ENCODE data around the gene CCIN. TPM values are rescaled to one million over a fixed set of nuclear protein-coding genes. Genes with fewer than 3 reads are reported as not detected.

CCIN gene
- total RNA-seq, 1 donor from 2014 or later, result 1.9 TPM

- Histone ChIP-seq H2AFZ (ENCODE audit: low read depth, low read length) (peak overlapping the region; percentile 63), H3K36me3 (ENCODE audit: insufficient read depth, low read length) (no peaks in the 10 kb centered on the region), H3K9me3 (ENCODE audit: insufficient read depth, low read depth, low read length) (no peaks in the 10 kb centered on the region), H3K27me3 (ENCODE audit: insufficient read depth, low read length) (no peaks in the 10 kb centered on the region), H3K4me3 (ENCODE audit: insufficient read depth, low read depth, low read length) (peak overlapping the region; percentile 58), H3K4me1 (ENCODE audit: insufficient read depth, low read length) (peaks cover 47% of the 10 kb centered on the region), H3K9ac (ENCODE audit: low read length) (peak overlapping the region; percentile 42), H3K79me2 (ENCODE audit: insufficient read depth, low read length) (no peaks in the 10 kb centered on the region), H3K27ac (ENCODE audit: low read depth, low read length) (peak overlapping the region; percentile 23), H4K20me1 (ENCODE audit: insufficient read depth, low read length) (no peaks in the 10 kb centered on the region), H3K4me2 (ENCODE audit: low read length) (peak overlapping the region; percentile 88)
- DNase-seq (ENCODE audit: low read depth) (peak; percentile 59), FAIRE-seq (no peak)
- Mint-ChIP-seq H3K4me1 (ENCODE audit: low read depth, unreplicated experiment) (peaks cover 53% of the 10 kb centered on the region), H3K9me3 (ENCODE audit: unreplicated experiment) (peaks cover 10% of the 10 kb centered on the region), H3K27me3 (ENCODE audit: low read depth, unreplicated experiment) (peaks cover 9% of the 10 kb centered on the region), H3K27ac (ENCODE audit: unreplicated experiment) (peak overlapping the region; percentile 53), H3K4me3 (ENCODE audit: unreplicated experiment) (peak overlapping the region; percentile 40), H3K36me3 (ENCODE audit: low read depth, unreplicated experiment) (peaks cover 17% of the 10 kb centered on the region)
- no peak for TF ChIP-seq EZH2 (IDR thresholded peaks at IDR 0.05; ENCODE audit: insufficient read depth, low read length)
- TF ChIP-seq, protein P1, sequence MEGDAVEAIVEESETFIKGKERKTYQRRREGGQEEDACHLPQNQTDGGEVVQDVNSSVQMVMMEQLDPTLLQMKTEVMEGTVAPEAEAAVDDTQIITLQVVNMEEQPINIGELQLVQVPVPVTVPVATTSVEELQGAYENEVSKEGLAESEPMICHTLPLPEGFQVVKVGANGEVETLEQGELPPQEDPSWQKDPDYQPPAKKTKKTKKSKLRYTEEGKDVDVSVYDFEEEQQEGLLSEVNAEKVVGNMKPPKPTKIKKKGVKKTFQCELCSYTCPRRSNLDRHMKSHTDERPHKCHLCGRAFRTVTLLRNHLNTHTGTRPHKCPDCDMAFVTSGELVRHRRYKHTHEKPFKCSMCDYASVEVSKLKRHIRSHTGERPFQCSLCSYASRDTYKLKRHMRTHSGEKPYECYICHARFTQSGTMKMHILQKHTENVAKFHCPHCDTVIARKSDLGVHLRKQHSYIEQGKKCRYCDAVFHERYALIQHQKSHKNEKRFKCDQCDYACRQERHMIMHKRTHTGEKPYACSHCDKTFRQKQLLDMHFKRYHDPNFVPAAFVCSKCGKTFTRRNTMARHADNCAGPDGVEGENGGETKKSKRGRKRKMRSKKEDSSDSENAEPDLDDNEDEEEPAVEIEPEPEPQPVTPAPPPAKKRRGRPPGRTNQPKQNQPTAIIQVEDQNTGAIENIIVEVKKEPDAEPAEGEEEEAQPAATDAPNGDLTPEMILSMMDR (IDR thresholded peaks at IDR 0.05; ENCODE audit: insufficient read depth, low read depth, low read length), result no peak
Observed at GRCh38 chr9:36165826-36166167, 3.4 kb upstream of the CCIN start.

DNA sequence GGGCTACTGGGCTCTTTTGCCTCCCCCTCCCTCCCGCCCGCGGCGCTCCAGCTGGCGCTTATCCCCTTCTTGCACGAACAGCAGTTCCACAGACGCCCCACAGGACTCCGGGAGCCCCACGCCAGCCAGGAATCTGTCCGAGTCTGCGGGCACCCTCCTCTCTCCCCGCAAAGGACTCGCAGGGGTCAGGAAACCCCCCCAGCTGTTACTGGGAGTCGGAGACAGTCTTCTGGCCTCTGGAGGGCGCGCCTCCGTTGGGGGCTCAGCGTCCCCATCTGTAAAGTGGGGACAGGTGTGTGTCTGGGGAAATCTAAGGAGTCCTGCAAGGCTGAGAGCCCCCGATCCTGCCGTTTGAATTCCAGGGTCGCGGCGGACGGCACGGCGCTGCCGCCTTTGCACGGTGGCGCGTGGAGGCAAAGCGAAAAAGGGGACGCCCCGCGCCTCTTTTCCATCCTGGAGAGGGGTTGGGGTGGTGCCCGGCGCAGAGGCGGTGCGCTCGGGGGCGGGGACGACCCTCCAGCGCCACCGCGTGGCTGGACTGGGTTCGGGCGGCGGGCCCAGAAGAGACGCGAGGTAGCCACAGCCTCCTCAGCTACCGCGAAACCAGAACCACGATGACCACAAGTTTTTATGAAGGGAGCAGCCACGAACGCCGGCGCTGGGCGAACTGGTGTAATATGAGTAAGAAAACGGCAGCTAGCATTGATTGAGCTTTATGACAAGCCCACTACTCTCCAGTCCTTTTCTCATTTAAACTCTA is 2.8 kb upstream of the CCIN start:
- H3K27ac Mint-ChIP-seq (ENCODE audit: unreplicated experiment), result peak overlapping the region; percentile 72
- H3K9me3 Mint-ChIP-seq (ENCODE audit: unreplicated experiment), result peaks cover 10% of the 10 kb centered on the region
- H4K20me1 ChIP-seq (ENCODE audit: insufficient read depth, low read length), result no peaks in the 10 kb centered on the region
- peak overlapping the region; percentile 69 for H3K4me3 Mint-ChIP-seq (ENCODE audit: unreplicated experiment)
- no peaks in the 10 kb centered on the region for H3K27me3 ChIP-seq (ENCODE audit: insufficient read depth, low read length)
- peaks cover 17% of the 10 kb centered on the region for H3K36me3 Mint-ChIP-seq (ENCODE audit: low read depth, unreplicated experiment)
- H3K9me3 ChIP-seq (ENCODE audit: insufficient read depth, low read depth, low read length), result no peaks in the 10 kb centered on the region
- peak overlapping the region; percentile 58 for H3K4me3 ChIP-seq (ENCODE audit: insufficient read depth, low read depth, low read length)
- DNase-seq (ENCODE audit: low read depth) (peak; percentile 76), FAIRE-seq (no peak)
- peaks cover 41% of the 10 kb centered on the region for H3K4me1 ChIP-seq (ENCODE audit: insufficient read depth, low read length)
- H3K36me3 ChIP-seq (ENCODE audit: insufficient read depth, low read length), result no peaks in the 10 kb centered on the region
- H3K79me2 ChIP-seq (ENCODE audit: insufficient read depth, low read length), result no peaks in the 10 kb centered on the region
- peak overlapping the region; percentile 88 for H3K4me2 ChIP-seq (ENCODE audit: low read length)
- peaks cover 48% of the 10 kb centered on the region for H3K4me1 Mint-ChIP-seq (ENCODE audit: low read depth, unreplicated experiment)
- TF ChIP-seq EZH2 (IDR thresholded peaks at IDR 0.05; ENCODE audit: insufficient read depth, low read length), result no peak
- TF ChIP-seq, protein P1 (IDR thresholded peaks at IDR 0.05; ENCODE audit: insufficient read depth, low read depth, low read length), result peak; percentile 54
- H3K27me3 Mint-ChIP-seq (ENCODE audit: low read depth, unreplicated experiment), result peaks cover 13% of the 10 kb centered on the region
- peak overlapping the region; percentile 23 for H3K27ac ChIP-seq (ENCODE audit: low read depth, low read length)
- H3K9ac ChIP-seq (ENCODE audit: low read length), result peak overlapping the region; percentile 69
- H2AFZ ChIP-seq (ENCODE audit: low read depth, low read length), result peak overlapping the region; percentile 63

- peaks cover 26% of the 10 kb centered on the region for H3K27me3 Mint-ChIP-seq (ENCODE audit: low read depth, unreplicated experiment)
- no peak for DNase-seq (ENCODE audit: low read depth)
- no peak overlapping the region for H3K4me3 ChIP-seq (ENCODE audit: insufficient read depth, low read depth, low read length)
- H3K9ac ChIP-seq (ENCODE audit: low read length), result no peak overlapping the region
- H3K9me3 ChIP-seq (ENCODE audit: insufficient read depth, low read depth, low read length), result no peaks in the 10 kb centered on the region
- H3K4me3 Mint-ChIP-seq (ENCODE audit: unreplicated experiment), result no peak overlapping the region
- peaks cover 18% of the 10 kb centered on the region for H3K4me1 Mint-ChIP-seq (ENCODE audit: low read depth, unreplicated experiment)
- TF ChIP-seq, protein P1 (IDR thresholded peaks at IDR 0.05; ENCODE audit: insufficient read depth, low read depth, low read length), result no peak
- TF ChIP-seq EZH2 (IDR thresholded peaks at IDR 0.05; ENCODE audit: insufficient read depth, low read length), result no peak
- peaks cover 13% of the 10 kb centered on the region for H3K4me1 ChIP-seq (ENCODE audit: insufficient read depth, low read length)
- no peak overlapping the region for H3K27ac ChIP-seq (ENCODE audit: low read depth, low read length)
- H2AFZ ChIP-seq (ENCODE audit: low read depth, low read length), result no peak overlapping the region
- H3K9me3 Mint-ChIP-seq (ENCODE audit: unreplicated experiment), result peaks cover 8% of the 10 kb centered on the region
- no peak for FAIRE-seq
- H4K20me1 ChIP-seq (ENCODE audit: insufficient read depth, low read length), result no peaks in the 10 kb centered on the region
- H3K36me3 Mint-ChIP-seq (ENCODE audit: low read depth, unreplicated experiment), result peaks cover 19% of the 10 kb centered on the region
- H3K27me3 ChIP-seq (ENCODE audit: insufficient read depth, low read length), result no peaks in the 10 kb centered on the region
- no peak overlapping the region for H3K27ac Mint-ChIP-seq (ENCODE audit: unreplicated experiment)
- no peaks in the 10 kb centered on the region for H3K79me2 ChIP-seq (ENCODE audit: insufficient read depth, low read length)
- no peak overlapping the region for H3K4me2 ChIP-seq (ENCODE audit: low read length)
- no peaks in the 10 kb centered on the region for H3K36me3 ChIP-seq (ENCODE audit: insufficient read depth, low read length)
Observed at GRCh38 chr9:36169708-36170107, 520 bp downstream of the CCIN start.

Data from astrocyte (in vitro differentiated cells and primary cell).